BLaER1 treated with 17β-estradiol and CSF1 and Interleukin-3, amounts not matched to agents 10 nM and 100 nM (cell line): ENCODE results near the gene WDR72.
"Not testable (repeated sequence)": the region's sequence is repeated elsewhere in the genome, so short reads cannot be mapped to it uniquely, and the experiment has no call there.

Experiments used
- H3K27ac ChIP-seq, 11 experiments: shearing (Covaris generic); formaldehyde crosslinking; 2 replicates each; pipeline ENCODE4 v1.8.1; 2022
- H3K27me3 ChIP-seq, 11 experiments: shearing (Covaris generic); formaldehyde crosslinking; 2 replicates each; pipeline ENCODE4 v1.8.1; 2022
- H3K36me3 ChIP-seq, 11 experiments: shearing (Covaris generic); formaldehyde crosslinking; 2 replicates each; pipeline ENCODE4 v1.8.1; 2022
- H3K4me1 ChIP-seq, 10 experiments: shearing (Covaris generic); formaldehyde crosslinking; 2 replicates each; pipeline ENCODE4 v1.8.1; 2022
- H3K4me2 ChIP-seq, 11 experiments: shearing (Covaris generic); formaldehyde crosslinking; 2 replicates each; pipeline ENCODE4 v1.8.1; 2022
- H3K4me3 ChIP-seq, 10 experiments: shearing (Covaris generic); formaldehyde crosslinking; 2 replicates each; pipeline ENCODE4 v1.8.1; 2022
- H3K9ac ChIP-seq, 11 experiments: shearing (Covaris generic); formaldehyde crosslinking; 2 replicates each; pipeline ENCODE4 v1.8.1; 2022
- H3K9me3 ChIP-seq, 11 experiments: shearing (Covaris generic); formaldehyde crosslinking; replicated peaks in 1 of 11; 2 replicates each; pipeline ENCODE4 v1.8.1; 2022
- H4K20me1 ChIP-seq, 11 experiments: shearing (Covaris generic); formaldehyde crosslinking; 2 replicates each; pipeline ENCODE4 v1.8.1; 2022
- Cebpa-rat ChIP-seq, 11 experiments: shearing (Covaris generic); IDR thresholded peaks; 2 replicates each; pipeline ENCODE4 v1.8.1; 2022

Gene WDR72

GRCh38 chr15:53559364-53560277, 199.8 kb downstream of the WDR72 start:
- peak overlapping the region in 1 of 11 experiments; percentile 27; a peak in 1 of 22 replicates for H3K4me2 ChIP-seq
- no peaks in the 10 kb centered on the region for H3K27me3 ChIP-seq
- no peaks in the 10 kb centered on the region for H4K20me1 ChIP-seq
- no peak overlapping the region for H3K9ac ChIP-seq
- H3K4me1 ChIP-seq = peaks cover 4 to 21% (median 7%) of the 10 kb centered on the region in 10 experiments; a peak in 16 of 20 replicates
- no peak overlapping the region for H3K4me3 ChIP-seq
- no peak overlapping the region for H3K27ac ChIP-seq
- H3K9me3 ChIP-seq = peaks cover 0 to 6% (median 0%) of the 10 kb centered on the region in 11 experiments; a peak in 2 of 22 replicates
- TF ChIP-seq Cebpa-rat (IDR thresholded peaks at IDR 0.05) = no peak
- H3K36me3 ChIP-seq = no peaks in the 10 kb centered on the region

GRCh38 chr15:53558384-53558783, 201.1 kb downstream of the WDR72 start:
- H3K36me3 ChIP-seq = no peaks in the 10 kb centered on the region
- H3K27me3 ChIP-seq = no peaks in the 10 kb centered on the region
- H3K27ac ChIP-seq = no peak overlapping the region
- H3K9ac ChIP-seq = no peak overlapping the region
- peaks cover 0 to 6% (median 0%) of the 10 kb centered on the region in 11 experiments; a peak in 2 of 22 replicates for H3K9me3 ChIP-seq
- no peak overlapping the region for H3K4me3 ChIP-seq
- H3K4me2 ChIP-seq = no peak overlapping the region
- no peak for TF ChIP-seq Cebpa-rat (IDR thresholded peaks at IDR 0.05)
- no peaks in the 10 kb centered on the region for H4K20me1 ChIP-seq
- H3K4me1 ChIP-seq = peaks cover 4 to 23% (median 7%) of the 10 kb centered on the region in 10 experiments; a peak in 16 of 20 replicates

GRCh38 chr15:53555226-53555625, 204.2 kb downstream of the WDR72 start:
- H3K4me2 ChIP-seq = peak overlapping the region; percentile 30 to 73 (median 43); a peak in 20 of 22 replicates
- H3K27me3 ChIP-seq = no peaks in the 10 kb centered on the region
- no peaks in the 10 kb centered on the region for H3K36me3 ChIP-seq
- no peaks in the 10 kb centered on the region for H4K20me1 ChIP-seq
- no peak overlapping the region for H3K9ac ChIP-seq
- no peak overlapping the region for H3K27ac ChIP-seq
- peaks cover 0 to 6% (median 0%) of the 10 kb centered on the region in 11 experiments; a peak in 2 of 22 replicates for H3K9me3 ChIP-seq
- no peak overlapping the region for H3K4me3 ChIP-seq
- H3K4me1 ChIP-seq = peaks cover 5 to 21% (median 10%) of the 10 kb centered on the region in 10 experiments; a peak in 18 of 20 replicates
- no peak for TF ChIP-seq Cebpa-rat (IDR thresholded peaks at IDR 0.05)

GRCh38 chr15:53549697-53550305, 209.7 kb downstream of the WDR72 start:
- no peak overlapping the region for H3K9ac ChIP-seq
- H3K4me2 ChIP-seq = peak overlapping the region in 9 of 11 experiments; percentile 13 to 51 (median 30); a peak in 17 of 22 replicates
- H3K27ac ChIP-seq = peak overlapping the region in 3 of 11 experiments; percentile 4 to 9 (median 5); a peak in 1 of 22 replicates
- TF ChIP-seq Cebpa-rat (IDR thresholded peaks at IDR 0.05) = no peak
- peaks cover 0 to 17% (median 12%) of the 10 kb centered on the region in 10 experiments; a peak in 16 of 20 replicates for H3K4me1 ChIP-seq
- no peaks in the 10 kb centered on the region for H3K36me3 ChIP-seq
- peaks cover 0 to 3% (median 0%) of the 10 kb centered on the region in 11 experiments; a peak in 1 of 22 replicates for H3K9me3 ChIP-seq
- H3K27me3 ChIP-seq = no peaks in the 10 kb centered on the region
- H3K4me3 ChIP-seq = no peak overlapping the region
- H4K20me1 ChIP-seq = no peaks in the 10 kb centered on the region

- Histone ChIP-seq H3K27me3 (no peaks in the 10 kb centered on the region), H3K4me1 (peaks cover 0 to 15% (median 11%) of the 10 kb centered on the region in 10 experiments; a peak in 15 of 20 replicates), H3K4me2 (no peak overlapping the region), H3K9me3 (no peaks in the 10 kb centered on the region), H3K4me3 (no peak overlapping the region), H3K9ac (no peak overlapping the region), H4K20me1 (no peaks in the 10 kb centered on the region), H3K27ac (no peak overlapping the region), H3K36me3 (no peaks in the 10 kb centered on the region)
- TF ChIP-seq Cebpa-rat (IDR thresholded peaks at IDR 0.05) = no peak
These were observed 211.2 kb downstream of the WDR72 start for GRCh38 chr15:53548236-53548635.

GRCh38 chr15:53540626-53541300, 218.7 kb downstream of the WDR72 start:
- H3K4me1 ChIP-seq = peaks cover 0 to 18% (median 12%) of the 10 kb centered on the region in 10 experiments; a peak in 15 of 20 replicates
- not testable (repeated sequence) for H3K4me3 ChIP-seq, H3K36me3 ChIP-seq, H3K27ac ChIP-seq, H3K4me2 ChIP-seq, H4K20me1 ChIP-seq, H3K9ac ChIP-seq, H3K27me3 ChIP-seq, H3K9me3 ChIP-seq

- Histone ChIP-seq H3K27me3 (no peaks in the 10 kb centered on the region), H4K20me1 (no peaks in the 10 kb centered on the region), H3K4me3 (no peak overlapping the region), H3K36me3 (no peaks in the 10 kb centered on the region), H3K4me1 (peaks cover 0 to 27% (median 20%) of the 10 kb centered on the region in 10 experiments; a peak in 15 of 20 replicates), H3K4me2 (no peak overlapping the region), H3K27ac (no peak overlapping the region), H3K9me3 (peaks cover 0 to 8% (median 4%) of the 10 kb centered on the region in 11 experiments; a peak in 4 of 22 replicates), H3K9ac (no peak overlapping the region)
- TF ChIP-seq Cebpa-rat (IDR thresholded peaks at IDR 0.05) = peak in 1 of 11 experiments; percentile 16; a peak in 1 of 22 replicates
These were observed 219.6 kb downstream of the WDR72 start for GRCh38 chr15:53539878-53540277.

GRCh38 chr15:53536479-53537120, 222.9 kb downstream of the WDR72 start:
- Histone ChIP-seq H3K36me3 (no peaks in the 10 kb centered on the region), H3K9ac (peak overlapping the region in 4 of 11 experiments; percentile 11 to 48 (median 39); a peak in 5 of 22 replicates), H4K20me1 (no peaks in the 10 kb centered on the region), H3K4me3 (peak overlapping the region in 2 of 10 experiments; percentile 14 to 28; a peak in 3 of 20 replicates), H3K9me3 (peaks cover 0 to 26% (median 12%) of the 10 kb centered on the region in 11 experiments; a peak in 14 of 22 replicates), H3K27me3 (no peaks in the 10 kb centered on the region), H3K4me1 (peaks cover 0 to 49% (median 30%) of the 10 kb centered on the region in 10 experiments; a peak in 15 of 20 replicates), H3K27ac (peak overlapping the region in 5 of 11 experiments; percentile 13 to 64 (median 56); a peak in 10 of 22 replicates), H3K4me2 (peak overlapping the region; percentile 38 to 77 (median 70); a peak in 20 of 22 replicates)
- no peak for TF ChIP-seq Cebpa-rat (IDR thresholded peaks at IDR 0.05)
